HG03378 (cell line): ENCODE results near the gene XRCC4.
"Not testable (repeated sequence)": the region's sequence is repeated elsewhere in the genome, so short reads cannot be mapped to it uniquely, and the experiment has no call there.

Source experiments
- ATAC-seq: cut with Tn5 transposase; IDR thresholded peaks from one replicate; pipeline ENCODE4 v1.9.1; 2021; ENCODE audit warnings: mild to moderate bottlenecking, moderate library complexity; ENCODE audit not compliant: unreplicated experiment

XRCC4 gene

DNA sequence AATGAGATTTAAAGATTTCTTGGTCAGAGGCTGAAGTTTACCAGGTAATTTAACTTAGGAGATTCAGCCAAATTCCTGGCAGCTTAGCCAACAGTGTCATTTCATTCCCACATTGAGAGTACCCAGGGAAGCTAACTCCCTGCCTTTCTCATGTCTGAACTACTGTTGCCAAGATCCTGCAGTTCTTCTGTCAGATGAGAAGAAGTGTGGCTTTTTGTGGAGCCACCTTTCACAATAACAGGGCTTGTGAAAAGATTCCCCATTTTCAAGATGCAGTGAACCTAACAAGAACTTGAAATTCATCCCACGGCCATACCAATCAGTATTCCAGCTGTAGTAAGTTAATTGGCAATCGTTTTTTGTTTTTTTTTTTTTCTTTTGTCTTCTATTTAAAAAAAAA, 176.4 kb downstream of the XRCC4 start:
- no peak for ATAC-seq

DNA sequence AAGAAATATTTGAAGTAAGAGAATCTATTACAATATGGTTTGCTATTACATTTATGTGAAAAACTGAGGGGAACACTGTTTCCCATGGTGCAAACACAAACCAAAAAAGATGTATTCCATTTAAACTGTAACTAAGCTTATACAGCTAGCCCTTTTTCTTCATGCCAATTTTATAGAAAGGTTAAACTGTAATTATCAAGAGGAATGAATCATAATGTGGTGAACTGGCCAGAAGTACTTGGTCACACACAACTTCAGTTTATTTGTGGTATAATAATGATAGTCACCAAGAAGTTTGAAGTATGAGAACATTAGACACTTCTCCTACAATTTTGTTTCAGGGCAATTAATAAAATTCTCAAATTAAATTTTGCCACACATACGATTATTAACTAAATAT, 177.9 kb downstream of the XRCC4 start:
- no peak for ATAC-seq

DNA sequence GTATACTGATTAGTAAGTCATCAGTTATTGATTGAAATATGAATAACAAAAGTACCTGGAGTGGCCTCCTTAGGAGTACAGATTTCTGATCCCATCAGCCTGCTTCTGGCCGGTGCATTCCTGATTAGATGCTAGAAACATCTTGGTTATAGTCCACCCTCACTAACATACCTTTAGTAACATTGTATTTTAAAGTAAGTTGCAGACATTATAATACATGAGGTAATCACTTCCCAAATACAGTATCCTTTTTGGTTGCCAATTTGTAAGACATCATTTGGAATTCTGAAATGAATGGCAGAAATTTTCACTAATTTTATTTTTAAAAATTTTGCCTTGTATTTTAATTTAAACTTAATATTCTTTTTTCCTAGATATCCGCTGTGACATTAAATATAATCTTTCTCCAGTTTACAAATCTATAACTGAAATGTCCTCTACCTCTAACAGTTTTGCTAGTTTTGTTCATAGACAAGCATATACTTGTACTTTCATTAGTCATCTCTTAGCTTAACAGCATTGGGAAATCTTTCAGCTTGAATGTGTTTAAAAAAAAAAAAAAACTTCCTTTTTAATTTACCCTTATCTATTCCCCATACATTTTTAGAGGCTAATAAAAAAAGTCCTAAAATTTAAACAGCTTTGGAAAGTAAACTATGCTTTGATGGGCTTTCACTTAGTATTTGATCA, 178.9 kb downstream of the XRCC4 start:
- ATAC-seq = no peak

DNA sequence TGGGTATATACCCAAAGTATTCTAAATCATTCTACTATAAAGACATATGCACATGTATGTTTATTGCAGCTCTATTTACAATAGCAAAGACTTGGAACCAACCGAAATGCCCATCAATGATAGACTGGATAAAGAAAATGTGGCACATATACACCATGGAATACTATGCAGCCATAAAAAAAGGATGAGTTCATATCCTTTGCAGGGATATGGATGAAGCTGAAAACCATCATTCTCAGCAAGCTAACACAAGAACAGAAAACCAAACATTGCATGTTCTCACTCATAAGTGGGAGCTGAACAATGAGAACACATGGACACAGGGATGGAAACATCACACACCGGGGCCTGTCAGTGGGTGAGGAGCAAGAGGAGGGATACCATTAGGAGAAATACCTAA, 180.3 kb downstream of the XRCC4 start:
- ATAC-seq = not testable (repeated sequence)

DNA sequence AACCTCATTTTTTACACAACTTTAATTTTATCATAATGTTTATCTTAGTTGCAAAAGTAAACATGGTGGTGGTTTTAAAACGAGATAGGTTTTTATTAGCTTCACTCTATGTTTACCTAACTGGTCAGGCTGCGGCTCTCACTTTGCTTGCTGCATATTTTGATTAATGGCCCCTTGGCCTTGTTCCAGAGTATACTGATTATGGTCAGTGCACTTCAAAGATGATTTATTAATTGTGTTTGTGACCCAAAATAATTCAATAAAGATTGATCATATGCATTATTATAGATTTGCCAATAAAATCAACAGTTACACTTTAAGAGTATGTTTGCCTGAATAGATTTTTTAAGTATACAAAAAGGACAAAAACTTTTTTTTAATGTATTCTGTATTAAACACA, 188.0 kb downstream of the XRCC4 start:
- no peak for ATAC-seq

DNA sequence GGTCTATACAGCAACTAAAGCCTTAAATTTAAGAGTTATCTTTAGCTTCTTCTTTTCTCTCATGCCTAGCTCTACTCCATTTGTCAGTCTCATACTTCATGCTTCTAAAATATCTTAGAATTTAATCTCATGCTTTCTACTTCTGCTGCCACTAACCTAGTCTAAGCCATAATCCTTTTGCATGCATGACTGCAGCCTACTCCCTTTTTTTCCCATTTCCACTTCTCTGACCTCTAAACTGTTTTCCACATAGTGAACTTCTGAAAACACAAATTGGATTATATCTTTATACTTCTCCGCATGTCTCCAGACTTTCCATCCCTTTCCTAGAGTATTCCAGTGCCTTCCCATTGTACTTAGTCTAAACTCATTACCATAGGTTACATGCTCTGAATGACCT, 193.0 kb downstream of the XRCC4 start:
- no peak for ATAC-seq

DNA sequence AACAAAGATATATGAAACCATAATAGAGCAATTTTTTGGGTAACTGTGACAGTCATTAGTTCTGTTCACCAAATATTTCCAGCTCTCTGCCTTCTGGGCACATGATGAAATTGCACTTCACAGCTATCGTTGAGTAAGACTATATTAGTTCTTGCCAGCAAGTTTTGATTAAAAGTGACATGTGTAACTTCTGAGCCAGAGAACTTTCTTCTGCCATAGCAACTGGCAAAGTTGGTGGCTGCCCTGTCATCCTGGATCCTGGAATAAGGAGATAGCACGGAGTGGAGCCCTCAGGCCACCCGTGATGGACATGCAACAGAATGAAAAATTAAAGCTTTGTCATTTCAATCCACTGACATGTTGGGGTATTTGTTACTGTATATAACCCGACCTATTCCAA, 199.8 kb downstream of the XRCC4 start:
- ATAC-seq = no peak

DNA sequence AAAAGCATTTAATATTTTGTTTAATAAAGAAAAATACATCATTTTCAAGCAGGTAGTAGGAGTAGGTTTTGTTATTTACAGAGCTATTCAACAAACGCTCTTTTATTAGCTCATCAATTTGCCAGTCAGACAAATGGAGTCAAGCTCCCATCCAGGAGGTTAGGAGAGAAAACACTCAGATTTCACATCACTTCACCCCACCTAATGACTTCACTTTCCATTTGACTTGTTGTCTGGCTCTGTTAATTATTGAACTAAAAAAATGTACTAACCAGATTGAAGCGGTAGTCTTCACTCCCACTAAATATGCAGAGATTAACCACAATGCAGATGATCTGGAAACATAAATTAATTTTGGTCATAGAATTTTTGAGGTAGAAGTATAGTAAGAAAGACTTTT, 200.6 kb downstream of the XRCC4 start:
- ATAC-seq = peak; percentile 79

DNA sequence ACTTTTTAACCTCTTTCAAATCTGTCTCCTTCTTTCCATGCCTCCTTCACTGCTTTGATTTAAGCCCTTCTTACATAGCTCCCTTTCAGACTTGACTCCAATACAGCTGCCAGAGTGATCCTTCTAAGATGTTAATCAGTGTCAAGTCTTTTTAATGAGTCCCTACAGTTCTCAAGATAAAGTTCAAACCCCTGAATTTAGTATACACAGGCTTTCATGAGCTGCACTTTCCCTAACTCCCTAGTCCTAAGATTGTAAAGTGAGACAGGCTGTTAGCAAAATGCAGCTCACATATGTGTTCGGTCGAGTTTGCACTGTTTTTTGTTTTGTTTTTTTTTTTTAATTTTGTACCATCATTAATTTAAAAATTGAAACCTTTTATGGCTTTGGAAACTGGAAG, 203.8 kb downstream of the XRCC4 start:
- no peak for ATAC-seq

DNA sequence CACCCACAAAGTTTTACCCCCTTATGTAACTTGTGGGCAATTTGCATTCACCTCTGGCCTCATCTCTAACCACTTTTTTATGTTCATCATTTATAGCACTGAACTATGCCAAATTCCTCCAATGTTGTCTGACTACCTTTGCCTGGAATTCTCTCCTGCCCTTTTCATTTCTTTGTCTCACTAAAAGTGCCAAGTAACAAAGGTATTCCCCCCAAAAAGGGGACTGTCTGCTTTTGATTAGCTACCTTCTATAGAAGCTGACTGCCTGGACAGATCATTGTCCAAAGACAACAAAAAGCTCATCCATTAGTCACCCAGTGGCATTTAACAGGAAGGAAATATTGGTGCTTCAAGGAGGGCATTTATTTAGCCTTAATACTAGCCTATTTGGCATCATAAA, 204.3 kb downstream of the XRCC4 start:
- ATAC-seq = no peak

DNA sequence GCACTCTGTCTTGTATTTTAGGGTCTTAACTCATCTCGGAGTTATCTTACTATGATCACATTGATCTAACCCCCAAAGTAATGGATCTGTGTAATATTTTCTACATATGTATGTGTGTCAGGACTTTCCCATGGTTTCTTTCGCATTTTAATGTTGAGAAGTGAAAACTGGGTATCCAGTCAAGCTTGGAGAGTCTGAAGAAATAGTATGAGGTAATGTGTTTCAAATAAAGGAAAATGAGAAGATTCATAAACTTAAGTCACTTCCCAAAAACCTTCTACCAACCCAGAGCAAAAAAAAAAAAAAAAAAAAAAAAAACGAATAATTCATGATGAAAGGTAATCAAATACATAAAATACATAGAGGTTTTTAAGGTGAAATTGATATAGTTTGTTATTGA, 206.4 kb downstream of the XRCC4 start:
- ATAC-seq = no peak

DNA sequence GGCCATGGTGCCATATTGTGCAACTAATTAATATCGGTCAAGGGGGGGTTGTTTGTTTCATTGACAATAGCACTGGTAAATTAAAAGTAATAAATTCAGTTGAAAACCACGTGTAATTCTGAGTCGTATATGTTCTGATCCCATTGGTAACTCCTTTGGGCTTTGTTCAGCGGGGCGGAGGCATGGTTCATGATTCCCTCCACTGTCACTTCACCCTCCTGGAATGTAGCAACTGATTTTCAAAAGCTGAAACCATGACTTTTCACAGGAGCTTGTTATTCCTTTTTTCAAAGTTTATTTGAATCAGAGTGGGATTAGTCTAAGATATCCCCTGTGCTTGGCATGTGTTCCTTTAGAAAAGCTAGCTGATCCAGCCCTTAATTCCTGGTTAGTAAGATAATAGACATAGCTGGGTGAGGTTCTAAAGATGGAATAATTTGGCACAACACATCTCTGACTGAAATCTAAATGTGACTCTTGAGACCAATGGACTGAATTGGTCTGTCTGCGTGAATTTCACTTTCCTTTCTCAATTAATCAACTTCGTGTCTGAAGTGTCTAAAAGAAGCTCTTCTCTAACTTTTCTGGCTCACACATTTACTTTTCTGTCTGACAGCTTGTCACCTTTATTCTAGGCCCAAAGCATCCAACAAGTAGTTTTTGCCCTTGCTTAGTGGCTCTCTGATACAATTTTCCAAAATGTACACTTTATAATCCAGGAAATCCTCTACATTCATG, 208.5 kb downstream of the XRCC4 start:
- ATAC-seq = no peak

DNA sequence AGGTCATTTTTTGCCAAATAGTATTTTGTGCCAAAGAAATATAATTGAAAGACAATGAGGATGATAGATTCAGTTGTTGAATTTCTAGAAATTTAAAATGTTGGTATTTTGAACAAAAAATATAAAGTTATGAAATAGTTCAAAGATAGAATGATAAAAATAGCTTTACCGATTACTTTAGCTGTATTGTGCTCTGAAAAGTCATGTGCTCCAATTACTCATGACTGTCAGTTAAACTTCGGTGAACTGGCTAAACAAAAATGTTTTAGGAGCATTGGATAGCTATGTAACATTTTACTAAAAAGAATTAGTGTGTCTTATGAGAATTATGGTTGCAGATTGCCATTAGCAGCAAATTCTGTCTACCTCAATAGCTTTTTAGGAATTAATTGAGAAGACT, 216.9 kb downstream of the XRCC4 start:
- ATAC-seq = no peak

DNA sequence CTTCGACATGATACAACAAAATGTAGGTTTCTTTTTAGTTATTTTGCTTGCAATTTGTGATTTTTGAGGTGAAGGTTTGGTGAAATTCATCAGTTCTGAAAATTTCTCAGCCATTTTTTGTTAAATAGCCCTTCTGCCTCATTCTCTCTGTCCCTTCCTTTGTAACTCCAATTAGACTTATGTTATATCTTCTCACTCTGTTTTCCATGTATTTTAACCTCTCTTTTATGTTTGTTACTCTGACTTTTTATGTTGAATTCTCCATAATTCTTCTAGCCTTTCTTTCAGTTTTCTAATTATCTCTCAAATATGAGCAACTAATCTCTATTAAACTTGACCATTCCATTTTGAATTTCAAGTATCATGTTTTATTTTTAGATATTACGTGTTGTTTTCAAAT, 222.0 kb downstream of the XRCC4 start:
- ATAC-seq = no peak

DNA sequence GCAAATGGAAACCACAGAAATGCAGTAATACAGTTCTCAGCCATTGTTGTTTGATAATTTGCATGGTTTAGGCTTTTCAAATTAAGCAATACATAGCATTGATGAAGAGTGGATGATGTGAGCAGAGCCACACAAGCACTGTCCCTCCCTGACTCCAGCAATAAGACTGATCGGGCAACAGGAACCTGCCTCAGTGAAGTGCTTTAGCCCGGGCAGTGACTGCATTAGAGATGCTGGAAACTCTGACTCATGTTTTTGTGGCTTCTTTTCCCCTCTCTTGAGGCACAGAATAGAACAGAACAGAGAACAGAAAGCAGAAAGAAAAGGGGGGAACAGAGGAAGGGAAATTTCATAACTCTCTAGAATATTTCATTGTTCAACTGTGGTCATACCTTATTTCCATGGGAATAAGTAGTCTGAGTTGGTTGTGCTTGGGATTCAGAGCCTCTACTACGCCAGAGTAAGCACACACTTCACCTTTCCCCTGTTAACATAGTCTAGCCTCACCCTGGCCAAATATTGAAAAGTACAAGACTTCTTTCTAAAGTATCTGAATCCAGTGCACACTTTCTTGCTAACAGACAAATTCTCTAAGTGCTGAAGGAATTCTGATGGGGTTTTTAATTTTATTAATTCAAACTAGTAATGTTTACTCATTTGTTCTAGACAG, 229.4 kb downstream of the XRCC4 start:
- peak; percentile 99 for ATAC-seq

DNA sequence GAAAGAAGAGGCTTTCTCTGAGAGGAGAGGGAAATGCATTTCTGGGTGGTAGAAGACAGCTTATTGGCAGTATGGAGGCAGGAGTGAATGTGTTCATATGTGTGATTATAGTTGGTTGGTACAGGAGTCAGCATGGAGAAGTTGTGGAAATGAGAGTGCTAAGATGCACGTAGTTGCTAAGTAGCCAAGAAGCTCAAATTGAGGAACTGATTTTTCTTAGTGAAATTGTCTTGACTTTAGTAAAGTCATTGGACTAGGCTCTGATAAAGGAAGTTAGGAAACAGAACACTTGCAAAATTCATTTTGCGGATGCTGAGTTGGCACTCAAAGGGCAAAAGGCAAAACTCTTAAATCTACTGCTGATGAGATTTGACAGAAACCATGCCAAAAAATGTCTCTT, 235.3 kb downstream of the XRCC4 start:
- no peak for ATAC-seq

DNA sequence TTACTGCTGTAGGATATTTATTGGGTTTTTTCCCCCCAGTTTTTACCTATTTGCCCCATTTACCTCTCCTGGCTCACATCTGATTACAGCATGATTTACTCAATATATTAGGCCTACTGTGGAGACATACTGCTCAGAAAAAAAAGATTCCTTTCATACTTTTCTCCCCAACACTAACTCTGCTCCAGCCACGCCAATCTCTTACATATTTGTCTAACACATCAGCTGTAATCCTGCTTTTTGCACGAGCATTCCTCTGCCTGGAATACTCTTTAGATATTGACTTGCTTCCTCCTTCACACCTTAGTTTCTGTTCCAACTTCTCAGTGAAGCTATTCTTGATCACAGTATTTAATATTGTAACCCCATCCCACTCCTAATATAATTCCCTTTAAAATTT, 236.1 kb downstream of the XRCC4 start:
- no peak for ATAC-seq

DNA sequence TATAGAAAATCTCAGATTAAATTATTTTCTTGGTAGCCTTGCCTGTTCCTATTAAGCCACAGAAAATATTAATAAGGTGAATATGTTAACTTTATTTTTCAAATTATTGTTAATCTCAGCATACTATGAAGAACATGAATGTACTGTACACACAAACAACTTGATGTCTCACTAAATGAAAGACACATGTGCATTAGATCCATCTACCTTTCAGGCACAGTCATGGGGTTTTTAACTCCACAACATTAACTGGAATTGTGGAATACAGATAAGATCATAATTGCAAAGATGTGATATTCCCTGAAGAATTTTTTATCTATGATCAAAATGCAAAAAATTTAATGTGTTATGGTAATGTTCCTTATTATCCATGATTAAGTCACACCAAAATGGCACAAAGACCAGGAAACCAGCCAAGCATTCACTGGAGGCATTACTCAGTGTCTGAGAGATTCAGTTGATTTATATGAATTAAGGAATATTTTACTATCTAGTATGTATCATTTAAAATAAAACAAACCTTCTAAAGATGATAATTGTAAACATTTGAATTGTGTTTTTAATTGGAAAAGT, 244.2 kb downstream of the XRCC4 start:
- no peak for ATAC-seq

DNA sequence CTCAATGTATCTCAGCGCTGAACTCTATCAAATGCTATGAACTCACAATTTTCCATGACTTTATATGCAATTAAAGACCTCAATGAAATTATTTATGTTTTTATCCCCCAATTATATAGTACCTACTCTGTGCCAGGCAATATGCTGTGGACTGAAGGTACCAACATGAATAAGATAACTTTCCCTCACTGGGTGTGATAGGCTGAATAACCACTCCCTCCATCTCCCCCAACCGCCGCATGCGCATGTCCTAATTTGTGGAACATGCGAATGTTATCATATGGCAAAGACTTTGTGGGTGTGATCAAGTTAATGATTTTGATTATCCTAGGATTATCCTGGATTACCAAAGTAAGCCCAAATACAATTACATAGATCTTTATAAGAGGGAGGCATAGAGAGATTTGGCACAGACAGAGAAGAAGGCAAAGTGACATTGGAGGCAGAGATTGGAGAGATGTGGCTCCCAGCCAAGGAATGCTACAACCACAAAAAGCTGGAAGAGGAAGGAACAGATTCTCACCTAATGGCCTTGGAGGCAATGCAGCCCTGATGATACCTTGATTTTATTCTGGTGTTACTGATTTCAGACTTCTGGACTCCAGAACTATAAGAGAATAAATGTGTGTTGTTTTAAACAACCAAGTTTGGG, 245.1 kb downstream of the XRCC4 start:
- ATAC-seq = no peak

DNA sequence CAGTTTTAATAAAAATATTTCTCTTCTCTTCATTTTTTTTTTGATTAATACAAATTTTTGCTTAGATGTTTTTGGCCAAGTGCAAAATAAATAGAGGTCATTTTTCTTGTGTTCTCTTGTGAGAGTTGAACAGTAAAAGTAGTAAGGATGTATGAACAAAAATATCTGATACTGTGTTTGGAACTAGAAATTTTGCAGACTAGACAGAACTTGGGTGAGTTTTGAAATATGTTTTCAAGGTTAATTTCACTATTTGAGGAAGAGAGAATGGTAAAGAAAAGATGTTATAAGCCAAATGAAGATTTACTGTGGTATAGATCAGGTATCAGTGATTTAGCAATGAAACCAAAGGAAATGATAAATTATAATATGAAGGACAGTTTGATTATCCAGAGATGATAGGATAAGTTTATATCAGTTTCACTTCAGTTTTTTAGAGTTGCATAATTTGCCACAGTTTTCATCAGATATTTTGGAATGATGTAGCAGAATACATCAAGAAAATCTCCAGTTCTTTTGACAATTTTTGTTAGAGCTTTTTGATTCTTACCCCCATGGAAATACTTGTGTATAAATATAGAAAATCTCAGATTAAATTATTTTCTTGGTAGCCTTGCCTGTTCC, 246.3 kb downstream of the XRCC4 start:
- ATAC-seq = no peak

DNA sequence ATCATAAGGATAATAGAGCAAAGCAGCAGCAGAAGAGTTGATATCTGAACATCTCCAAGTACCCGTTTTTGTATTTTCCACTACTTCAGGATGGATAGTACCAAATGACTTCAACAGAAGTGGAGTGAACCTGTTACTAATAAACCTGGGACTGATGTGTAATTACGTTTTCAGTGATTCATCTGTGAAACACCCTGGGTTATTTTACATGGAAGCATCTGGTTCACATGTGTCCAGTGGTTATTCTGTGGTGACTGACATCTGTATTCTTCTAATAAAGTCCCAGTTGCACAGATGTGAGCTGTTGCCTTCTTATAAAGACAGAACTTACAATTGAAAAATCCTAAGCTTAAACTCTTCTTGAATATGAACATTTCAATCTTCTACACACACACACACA, 254.5 kb downstream of the XRCC4 start:
- no peak for ATAC-seq
